ENCODE data around the gene TSGA10IP.

Gene TSGA10IP

GRCh38 chr11:65945430-65945911, at the start of gene TSGA10IP:
TSS of gene TSGA10IP (plus strand) at chr11:65945480. CDS start at chr11:65945676, 196 bp downstream.
- DNase-seq, result no peak

- no peak for DNase-seq
Measured at GRCh38 chr11:65895482-65895981, 49.7 kb upstream of the TSGA10IP start.

GRCh38 chr11:65896034-65896999, 49.0 kb upstream of the TSGA10IP start:
- no peak for DNase-seq

GRCh38 chr11:65897020-65897471, 48.2 kb upstream of the TSGA10IP start:
- no peak for DNase-seq

GRCh38 chr11:65898656-65899355, 46.5 kb upstream of the TSGA10IP start:
- no peak for DNase-seq

GRCh38 chr11:65899356-65900124, 45.7 kb upstream of the TSGA10IP start:
- peak; percentile 80 for DNase-seq

GRCh38 chr11:65900125-65900898, 45.0 kb upstream of the TSGA10IP start, which contains the start of gene FOSL1:
TSS of gene FOSL1 (minus strand) at chr11:65900388. CDS start at chr11:65900339, 49 bp downstream.
- DNase-seq, result peak; percentile 93

GRCh38 chr11:65900899-65901180, 44.4 kb upstream of the TSGA10IP start:
- no peak for DNase-seq

- DNase-seq, result no peak
Measured at GRCh38 chr11:65903068-65903481, 42.2 kb upstream of the TSGA10IP start.

- no peak for DNase-seq
Measured at GRCh38 chr11:65903715-65904114, 41.6 kb upstream of the TSGA10IP start.

- no peak for DNase-seq
Measured at GRCh38 chr11:65906602-65907001, 38.7 kb upstream of the TSGA10IP start.

GRCh38 chr11:65907878-65908277, 37.4 kb upstream of the TSGA10IP start:
- no peak for DNase-seq

GRCh38 chr11:65911682-65912568, 33.4 kb upstream of the TSGA10IP start:
- peak; percentile 37 for DNase-seq

GRCh38 chr11:65912845-65913244, 32.4 kb upstream of the TSGA10IP start:
- DNase-seq, result no peak

- no peak for DNase-seq
Measured at GRCh38 chr11:65915101-65915820, 30.0 kb upstream of the TSGA10IP start.

- peak; percentile 58 for DNase-seq
Measured at GRCh38 chr11:65915821-65916251, 29.4 kb upstream of the TSGA10IP start.

- no peak for DNase-seq
Measured at GRCh38 chr11:65916391-65916790, 28.9 kb upstream of the TSGA10IP start.

GRCh38 chr11:65917077-65917433, 28.2 kb upstream of the TSGA10IP start:
- no peak for DNase-seq

GRCh38 chr11:65917434-65918210, 27.7 kb upstream of the TSGA10IP start:
- DNase-seq, result no peak

Measured in inflammatory macrophage treated with lipopolysaccharide for 4 hours (primary cell).